HepG2 (cell line): Measurements from ENCODE around the gene INO80B. TPM values are rescaled to one million over a fixed set of nuclear protein-coding genes. Genes with fewer than 3 reads are reported as not detected.

Experiments used
- ARID2 ChIP-seq: sonication (generic); formaldehyde crosslinking; IDR thresholded peaks from 2 replicates; pipeline ENCODE4 v1.8.1; 2022; ENCODE audit warnings: mild to moderate bottlenecking, missing genetic modification reagents, borderline replicate concordance
- GABPA ChIP-seq, 2 experiments: IDR thresholded peaks; 2 replicates each; pipeline ENCODE4 v1.6.1; 2011 to 2016; ENCODE audit warnings: low read depth in 2 of 2, low read length in 1 of 2, missing biosample characterization in 1 of 2, missing genetic modification characterization in 1 of 2
- MED8 ChIP-seq: sonication (generic); formaldehyde crosslinking; IDR thresholded peaks from 2 replicates; pipeline ENCODE4 v1.8.1; 2023; ENCODE audit warnings: mild to moderate bottlenecking, missing genetic modification reagents; ENCODE audit not compliant: insufficient replicate concordance
- NFIC ChIP-seq: IDR thresholded peaks from 2 replicates; pipeline ENCODE4 v1.6.1; 2012; ENCODE audit warnings: mild to moderate bottlenecking, low read length, inconsistent platforms
- NR1H2 ChIP-seq: sonication (generic); formaldehyde crosslinking; IDR thresholded peaks from 2 replicates; pipeline ENCODE4 v1.8.1; 2022; ENCODE audit warnings: low read depth, missing genetic modification reagents, borderline replicate concordance
- POLR2AphosphoS5 ChIP-seq: IDR thresholded peaks from 2 replicates; pipeline ENCODE4 v1.6.1; 2012; ENCODE audit warnings: low read depth, low read length
- RAD21 ChIP-seq: fragments of 450-650 bp; formaldehyde crosslinking; IDR thresholded peaks from 2 replicates; pipeline ENCODE4 v1.5.0; 2020; ENCODE audit warnings: mild to moderate bottlenecking
- RBM22 ChIP-seq: fragments of 200-400 bp; formaldehyde crosslinking; optimal IDR thresholded peaks from 2 replicates; pipeline ENCODE3; 2017; ENCODE audit warnings: mild to moderate bottlenecking, low read length, moderate library complexity
- SIX1 ChIP-seq: sonication (generic); formaldehyde crosslinking; IDR thresholded peaks from 2 replicates; pipeline ENCODE4 v1.4.0; 2020; ENCODE audit warnings: missing genetic modification reagents, borderline replicate concordance
- SRSF1 ChIP-seq: fragments of 200-400 bp; formaldehyde crosslinking; optimal IDR thresholded peaks from 2 replicates; pipeline ENCODE3; 2017; ENCODE audit warnings: mild to moderate bottlenecking, low read depth, low read length, moderate library complexity
- TBX2 ChIP-seq: sonication (generic); formaldehyde crosslinking; IDR thresholded peaks from 2 replicates; pipeline ENCODE4 v1.5.0; 2020; ENCODE audit warnings: missing genetic modification reagents, mild to moderate bottlenecking, borderline replicate concordance
- TCF7L2 ChIP-seq: IDR thresholded peaks from 2 replicates; pipeline ENCODE4 v1.6.1; 2011; ENCODE audit warnings: mild to moderate bottlenecking, low read depth, low read length, moderate library complexity
- TFE3 ChIP-seq: IDR thresholded peaks from 2 replicates; pipeline ENCODE4 v1.6.1; 2016
- ZBTB21 ChIP-seq: sonication (generic); formaldehyde crosslinking; IDR thresholded peaks from 2 replicates; pipeline ENCODE4 v1.4.0; 2020; ENCODE audit warnings: missing genetic modification reagents
- ZNF547 ChIP-seq: sonication (generic); formaldehyde crosslinking; IDR thresholded peaks from 2 replicates; pipeline ENCODE4 v1.5.1; 2020; ENCODE audit warnings: mild to moderate bottlenecking, missing genetic modification reagents
- ZNF567 ChIP-seq: sonication (generic); formaldehyde crosslinking; IDR thresholded peaks from 2 replicates; pipeline ENCODE4 v1.8.1; 2023; ENCODE audit warnings: mild to moderate bottlenecking, missing genetic modification reagents, borderline replicate concordance
- ZNF615 ChIP-seq: sonication (generic); formaldehyde crosslinking; IDR thresholded peaks from 2 replicates; pipeline ENCODE4 v1.5.0; 2020; ENCODE audit warnings: mild to moderate bottlenecking, missing genetic modification reagents, borderline replicate concordance
- ZNF629 ChIP-seq: sonication (generic); formaldehyde crosslinking; conservative IDR thresholded peaks from 2 replicates; pipeline ENCODE4 v1.5.0; 2020; ENCODE audit warnings: missing genetic modification reagents
- ZNF792 ChIP-seq: IDR thresholded peaks from 2 replicates; pipeline ENCODE4 v1.6.1; 2016
- polyA plus RNA-seq, 8 experiments: library from polyadenylated mRNA; depleted of rRNA in 3 of 8; stranded (reverse) in 7 of 8; unstranded in 1 of 8; fragments of >200 nt; fragmentation: Illumina TruSeq in 4 of 8; extraction: Trizol in 4 of 8; gene quantifications; 2 replicates each; pipeline versions ENCODE4 v1.2.1 to v1.2.3, GENCODE V29; 2011 to 2016; ENCODE audit warnings: low read depth in 4 of 8, missing spikeins in 1 of 8, mixed read lengths in 1 of 8; ENCODE audit not compliant: insufficient read depth in 1 of 8
- total RNA-seq, 5 experiments: library from RNA; depleted of rRNA; stranded (reverse); fragments of >200 nt; fragmentation: Illumina TruSeq; extraction: Trizol; gene quantifications; 2 replicates each; pipeline ENCODE4 v1.2.3, GENCODE V29; 2016; ENCODE audit warnings: low read depth in 1 of 5
- TF ChIP-seq, protein P1 (sequence below): sonication (generic); formaldehyde crosslinking; IDR thresholded peaks from 2 replicates; pipeline ENCODE4 v1.4.0; 2020; ENCODE audit warnings: mild to moderate bottlenecking, missing genetic modification reagents
- TF ChIP-seq, protein P2 (sequence below): sonication (generic); formaldehyde crosslinking; IDR thresholded peaks from 2 replicates; pipeline ENCODE4 v1.4.0; 2020; ENCODE audit warnings: missing genetic modification reagents

INO80B gene
- total and polyA plus RNA-seq, 2 of the 13 experiments (the other 11 are each of a cell fraction or from before 2014, with no cell fraction given): 6.2 to 14.5 TPM

DNA sequence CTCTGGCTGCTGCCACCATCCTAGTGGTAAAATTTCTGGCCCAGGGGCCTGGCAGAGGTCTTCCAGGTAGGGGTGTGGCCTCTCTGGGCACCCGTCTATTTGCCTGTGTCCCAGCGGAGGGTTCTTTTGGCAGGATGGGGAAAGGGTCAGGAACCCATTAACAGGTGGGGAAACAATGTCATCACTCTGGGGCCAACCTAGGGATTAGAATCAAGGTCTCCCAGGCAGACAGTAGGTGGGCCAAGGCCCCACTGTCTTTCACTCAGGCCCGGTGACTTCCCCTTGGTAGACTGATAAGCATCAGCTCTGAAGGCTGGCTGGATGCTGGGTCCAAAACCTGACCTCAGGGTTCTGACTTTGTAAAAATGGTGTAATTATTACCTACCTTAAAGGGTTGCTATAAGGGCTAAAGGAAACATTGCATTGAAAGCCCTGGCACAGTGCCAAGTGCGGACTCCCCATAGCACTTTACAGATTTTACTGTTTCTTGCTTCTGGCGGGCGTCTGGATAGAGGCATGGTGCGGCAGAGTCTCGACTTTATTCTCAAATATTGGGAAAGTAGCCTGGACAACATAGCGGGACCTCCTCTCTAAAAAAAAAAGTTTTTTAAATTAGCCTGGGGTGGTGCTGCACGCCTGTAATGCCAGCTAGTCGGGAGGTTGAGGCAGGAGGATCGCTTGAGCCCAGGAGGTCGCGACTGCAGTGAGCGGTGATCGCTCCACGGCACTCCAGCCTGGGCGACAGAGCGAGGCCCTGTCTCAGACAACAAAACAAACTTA is 42.3 kb downstream of the INO80B start (continued):
- TF ChIP-seq GABPA (IDR thresholded peaks at IDR 0.05; ENCODE audit: low read depth, low read length): no peak
- 0 out of 2 replicates have a peak, but pooled peaks have one; percentile 30 for TF ChIP-seq GABPA (CRISPR knock-in tag; IDR thresholded peaks at IDR 0.05; ENCODE audit: low read depth)
- no peak for TF ChIP-seq SRSF1
- TF ChIP-seq TCF7L2: no peak
- TF ChIP-seq ZNF792: no peak
- no peak for TF ChIP-seq SIX1 (CRISPR knock-in tag)
- peak; percentile 7; the same call in 1 of the 2 replicates for TF ChIP-seq RAD21 (CRISPR knock-in tag)
- TF ChIP-seq, protein P1, sequence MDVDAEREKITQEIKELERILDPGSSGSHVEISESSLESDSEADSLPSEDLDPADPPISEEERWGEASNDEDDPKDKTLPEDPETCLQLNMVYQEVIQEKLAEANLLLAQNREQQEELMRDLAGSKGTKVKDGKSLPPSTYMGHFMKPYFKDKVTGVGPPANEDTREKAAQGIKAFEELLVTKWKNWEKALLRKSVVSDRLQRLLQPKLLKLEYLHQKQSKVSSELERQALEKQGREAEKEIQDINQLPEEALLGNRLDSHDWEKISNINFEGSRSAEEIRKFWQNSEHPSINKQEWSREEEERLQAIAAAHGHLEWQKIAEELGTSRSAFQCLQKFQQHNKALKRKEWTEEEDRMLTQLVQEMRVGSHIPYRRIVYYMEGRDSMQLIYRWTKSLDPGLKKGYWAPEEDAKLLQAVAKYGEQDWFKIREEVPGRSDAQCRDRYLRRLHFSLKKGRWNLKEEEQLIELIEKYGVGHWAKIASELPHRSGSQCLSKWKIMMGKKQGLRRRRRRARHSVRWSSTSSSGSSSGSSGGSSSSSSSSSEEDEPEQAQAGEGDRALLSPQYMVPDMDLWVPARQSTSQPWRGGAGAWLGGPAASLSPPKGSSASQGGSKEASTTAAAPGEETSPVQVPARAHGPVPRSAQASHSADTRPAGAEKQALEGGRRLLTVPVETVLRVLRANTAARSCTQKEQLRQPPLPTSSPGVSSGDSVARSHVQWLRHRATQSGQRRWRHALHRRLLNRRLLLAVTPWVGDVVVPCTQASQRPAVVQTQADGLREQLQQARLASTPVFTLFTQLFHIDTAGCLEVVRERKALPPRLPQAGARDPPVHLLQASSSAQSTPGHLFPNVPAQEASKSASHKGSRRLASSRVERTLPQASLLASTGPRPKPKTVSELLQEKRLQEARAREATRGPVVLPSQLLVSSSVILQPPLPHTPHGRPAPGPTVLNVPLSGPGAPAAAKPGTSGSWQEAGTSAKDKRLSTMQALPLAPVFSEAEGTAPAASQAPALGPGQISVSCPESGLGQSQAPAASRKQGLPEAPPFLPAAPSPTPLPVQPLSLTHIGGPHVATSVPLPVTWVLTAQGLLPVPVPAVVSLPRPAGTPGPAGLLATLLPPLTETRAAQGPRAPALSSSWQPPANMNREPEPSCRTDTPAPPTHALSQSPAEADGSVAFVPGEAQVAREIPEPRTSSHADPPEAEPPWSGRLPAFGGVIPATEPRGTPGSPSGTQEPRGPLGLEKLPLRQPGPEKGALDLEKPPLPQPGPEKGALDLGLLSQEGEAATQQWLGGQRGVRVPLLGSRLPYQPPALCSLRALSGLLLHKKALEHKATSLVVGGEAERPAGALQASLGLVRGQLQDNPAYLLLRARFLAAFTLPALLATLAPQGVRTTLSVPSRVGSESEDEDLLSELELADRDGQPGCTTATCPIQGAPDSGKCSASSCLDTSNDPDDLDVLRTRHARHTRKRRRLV (CRISPR knock-in tag): 0 out of 2 replicates have a peak, but pooled peaks have one; percentile 47
- no peak for TF ChIP-seq ZNF567
- peak; percentile 22 for TF ChIP-seq MED8 (CRISPR knock-in tag)
- peak; percentile 95 for TF ChIP-seq NFIC
- no peak; the same call in 1 of the 2 replicates for TF ChIP-seq POLR2AphosphoS5
- 0 out of 2 replicates have a peak, but pooled peaks have one; percentile 21 for TF ChIP-seq TFE3 (CRISPR knock-in tag)
- TF ChIP-seq ZNF615 (CRISPR knock-in tag): no peak; the same call in 1 of the 2 replicates
- no peak for TF ChIP-seq ARID2
- TF ChIP-seq NR1H2: no peak
- no peak for TF ChIP-seq RBM22
- TF ChIP-seq, protein P2, sequence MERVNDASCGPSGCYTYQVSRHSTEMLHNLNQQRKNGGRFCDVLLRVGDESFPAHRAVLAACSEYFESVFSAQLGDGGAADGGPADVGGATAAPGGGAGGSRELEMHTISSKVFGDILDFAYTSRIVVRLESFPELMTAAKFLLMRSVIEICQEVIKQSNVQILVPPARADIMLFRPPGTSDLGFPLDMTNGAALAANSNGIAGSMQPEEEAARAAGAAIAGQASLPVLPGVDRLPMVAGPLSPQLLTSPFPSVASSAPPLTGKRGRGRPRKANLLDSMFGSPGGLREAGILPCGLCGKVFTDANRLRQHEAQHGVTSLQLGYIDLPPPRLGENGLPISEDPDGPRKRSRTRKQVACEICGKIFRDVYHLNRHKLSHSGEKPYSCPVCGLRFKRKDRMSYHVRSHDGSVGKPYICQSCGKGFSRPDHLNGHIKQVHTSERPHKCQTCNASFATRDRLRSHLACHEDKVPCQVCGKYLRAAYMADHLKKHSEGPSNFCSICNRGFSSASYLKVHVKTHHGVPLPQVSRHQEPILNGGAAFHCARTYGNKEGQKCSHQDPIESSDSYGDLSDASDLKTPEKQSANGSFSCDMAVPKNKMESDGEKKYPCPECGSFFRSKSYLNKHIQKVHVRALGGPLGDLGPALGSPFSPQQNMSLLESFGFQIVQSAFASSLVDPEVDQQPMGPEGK (CRISPR knock-in tag): peak; percentile 70; the same call in 1 of the 2 replicates
- 0 out of 2 replicates have a peak, but pooled peaks have one; percentile 24 for TF ChIP-seq ZBTB21 (CRISPR knock-in tag)
- 0 out of 2 replicates have a peak, but pooled peaks have one; percentile 59 for TF ChIP-seq ZNF547 (CRISPR knock-in tag)
- TF ChIP-seq TBX2: peak; percentile 26; the same call in 1 of the 2 replicates
- TF ChIP-seq ZNF629 (CRISPR knock-in tag): no peak; the same call in 1 of the 2 replicates
